ENCODE measurements around the gene CPNE9.

- TF ChIP-seq CTCF (IDR thresholded peaks at IDR 0.05), result no peak
- no peak for TF ChIP-seq POLR2A (IDR thresholded peaks at IDR 0.05)
- TF ChIP-seq EP300 (IDR thresholded peaks at IDR 0.05; ENCODE audit: low read depth), result no peak
- TF ChIP-seq POLR2AphosphoS5 (IDR thresholded peaks at IDR 0.05), result no peak
Observed at GRCh38 chr3:9687514-9687913, 16.1 kb upstream of the CPNE9 start.
